H1 (cell line): ENCODE measurements around the gene MMP25. TPM values are rescaled to one million over a fixed set of nuclear protein-coding genes. Genes with fewer than 3 reads are reported as not detected.

Experiments
- ASH2L ChIP-seq: fragments of 200-600, 300-600 bp; sonication (generic); IDR thresholded peaks from one replicate; pipeline ENCODE4 v1.7.1; 2017; ENCODE audit warnings: low read length
- BCL11A ChIP-seq, 2 experiments: IDR thresholded peaks; one replicate each; pipeline ENCODE4 v1.6.1; 2011; ENCODE audit warnings: low read depth in 2 of 2, low read length in 2 of 2, mild to moderate bottlenecking in 2 of 2
- BRCA1 ChIP-seq: IDR thresholded peaks from 2 replicates; pipeline ENCODE4 v1.6.1; 2012; ENCODE audit warnings: low read depth, low read length, improper control_type of control experiment
- CBX5 ChIP-seq: fragments of 300-800, 300-1000 bp; sonication (generic); IDR thresholded peaks from 2 replicates; pipeline ENCODE4 v1.7.1; 2016; ENCODE audit warnings: antibody characterized with exemption, low read length, low read depth
- CEBPB ChIP-seq: IDR thresholded peaks from 2 replicates; pipeline ENCODE4 v1.6.1; 2012; ENCODE audit warnings: low read depth, low read length
- CHD1 ChIP-seq: IDR thresholded peaks from 2 replicates; pipeline ENCODE4 v1.6.1; 2012; ENCODE audit warnings: low read depth, low read length, improper control_type of control experiment
- CHD2 ChIP-seq: IDR thresholded peaks from 2 replicates; pipeline ENCODE4 v1.6.1; 2012; ENCODE audit warnings: low read length, improper control_type of control experiment
- CTBP2 ChIP-seq: IDR thresholded peaks from 2 replicates; pipeline ENCODE4 v1.7.0; 2011; ENCODE audit warnings: borderline replicate concordance, mild to moderate bottlenecking, moderate library complexity, mixed read lengths, low read length; ENCODE audit not compliant: insufficient read depth, insufficient read length
- EGR1 ChIP-seq: IDR thresholded peaks from 2 replicates; pipeline ENCODE4 v1.6.1; 2011; ENCODE audit warnings: low read depth, low read length, borderline replicate concordance
- EP300 ChIP-seq, 2 experiments: IDR thresholded peaks; 1 replicate in 1 of 2; 2 replicates in 1 of 2; pipeline ENCODE4 v1.6.1; 2011 to 2012; ENCODE audit warnings: low read depth in 2 of 2, low read length in 2 of 2, mild to moderate bottlenecking in 2 of 2, borderline replicate concordance in 1 of 2, inconsistent platforms in 1 of 2, moderate library complexity in 1 of 2
- GTF2F1 ChIP-seq: IDR thresholded peaks from 2 replicates; pipeline ENCODE4 v1.6.1; 2012; ENCODE audit warnings: low read depth, low read length, improper control_type of control experiment, borderline replicate concordance
- HDAC2 ChIP-seq, 2 experiments: fragments of 300-600 bp in 1 of 2; sonication (generic) in 1 of 2; IDR thresholded peaks; 2 replicates each; pipeline ENCODE4 v1.6.1; 2011 to 2012; ENCODE audit warnings: low read depth in 2 of 2, low read length in 2 of 2, mild to moderate bottlenecking in 2 of 2, moderate library complexity in 2 of 2, borderline replicate concordance in 1 of 2, inconsistent platforms in 1 of 2
- MAX ChIP-seq: IDR thresholded peaks from 2 replicates; pipeline ENCODE4 v1.6.1; 2012; ENCODE audit warnings: inconsistent platforms
- PHF8 ChIP-seq: fragments of 200-600 bp; sonication (generic); conservative IDR thresholded peaks from 2 replicates; pipeline ENCODE4 v1.7.1; 2012; ENCODE audit warnings: low read depth, mild to moderate bottlenecking, inconsistent platforms, low read length, moderate library complexity
- RBBP5 ChIP-seq: IDR thresholded peaks from 2 replicates; pipeline ENCODE4 v1.7.1; 2012; ENCODE audit warnings: low read depth, mild to moderate bottlenecking, inconsistent platforms, low read length, moderate library complexity, borderline replicate concordance
- RFX5 ChIP-seq: IDR thresholded peaks from 2 replicates; pipeline ENCODE4 v1.6.1; 2011; ENCODE audit warnings: low read depth, low read length, improper control_type of control experiment, borderline replicate concordance
- SAP30 ChIP-seq: fragments of 300-600 bp; sonication (generic); IDR thresholded peaks from 2 replicates; pipeline ENCODE4 v1.7.1; 2012; ENCODE audit warnings: low read length, moderate library complexity, mild to moderate bottlenecking, inconsistent platforms; ENCODE audit not compliant: insufficient read depth, insufficient replicate concordance
- SIRT6 ChIP-seq: IDR thresholded peaks from one replicate; pipeline ENCODE4 v1.7.1; 2012; ENCODE audit warnings: low read length, inconsistent platforms
- SUZ12 ChIP-seq: fragments of 200-600 bp; sonication (generic); IDR thresholded peaks from 2 replicates; pipeline ENCODE4 v1.6.1; 2012; ENCODE audit warnings: mild to moderate bottlenecking, inconsistent platforms, low read length, moderate library complexity, mixed read lengths
- TAF1 ChIP-seq: IDR thresholded peaks from 2 replicates; pipeline ENCODE4 v1.6.1; 2011; ENCODE audit warnings: mild to moderate bottlenecking, low read depth, low read length
- USF2 ChIP-seq: IDR thresholded peaks from 2 replicates; pipeline ENCODE4 v1.6.1; 2011; ENCODE audit warnings: low read length, improper control_type of control experiment
- YY1 ChIP-seq: IDR thresholded peaks from 2 replicates; pipeline ENCODE4 v1.6.1; 2011; ENCODE audit warnings: low read depth, mild to moderate bottlenecking, low read length
- ZNF274 ChIP-seq: IDR thresholded peaks from 2 replicates; pipeline ENCODE4 v1.7.0; 2012; ENCODE audit warnings: low read length, borderline replicate concordance; ENCODE audit errors: extremely low read depth
- polyA plus RNA-seq, 7 experiments: library from polyadenylated mRNA; depleted of rRNA in 3 of 7; stranded (reverse) in 5 of 7; unstranded in 2 of 7; fragments of >200 nt in 5 of 7; fragments of 200-250 nt in 2 of 7; gene quantifications; 1 replicate in 5 of 7; 2 replicates in 1 of 7; 4 replicates in 1 of 7; pipeline versions ENCODE4 v1.2.1 to v1.2.3, GENCODE V29; 2011 to 2013; ENCODE audit warnings: missing spikeins in 2 of 7, mixed read lengths in 2 of 7
- total RNA-seq: library from RNA; stranded (reverse); fragmentation: NEBNext Ultra II Directional; extraction: Animal tissue kit (Norgen Biotek cat#: 25700); gene quantifications from 2 replicates; pipeline ENCODE4 v1.2.1, GENCODE V29; 2021

The MMP25 gene
- total and polyA plus RNA-seq, 2 of the 8 experiments (the other 6 are each of a cell fraction or from before 2014, with no cell fraction given), result 7.7 to 26.7 TPM

- no peak for TF ChIP-seq CEBPB
- no peak for TF ChIP-seq SIRT6
- TF ChIP-seq MAX, result no peak; the same call in none of the 2 replicates
- TF ChIP-seq HDAC2 (IDR thresholded peaks at IDR 0.05; ENCODE audit: borderline replicate concordance in 1 of 2, low read depth in 2 of 2, low read length in 2 of 2), result no peak
- TF ChIP-seq CTBP2, result no peak
- peak in 1 of 2 experiments; percentile 73; a peak in 1 of 3 replicates for TF ChIP-seq EP300 (IDR thresholded peaks at IDR 0.05; ENCODE audit: borderline replicate concordance in 1 of 2, low read depth in 2 of 2, low read length in 2 of 2)
- TF ChIP-seq PHF8, result peak; percentile 97
- no peak for TF ChIP-seq SAP30
- peak; percentile 68 for TF ChIP-seq ASH2L
- no peak for TF ChIP-seq BCL11A (IDR thresholded peaks at IDR 0.05; ENCODE audit: low read depth in 2 of 2, low read length in 2 of 2)
- no peak for TF ChIP-seq RBBP5
- TF ChIP-seq CHD1, result no peak
- TF ChIP-seq SUZ12, result no peak
- TF ChIP-seq CBX5, result no peak
- no peak for TF ChIP-seq RFX5
- TF ChIP-seq GTF2F1, result peak; percentile 72; the same call in 1 of the 2 replicates
- TF ChIP-seq CHD2, result peak; percentile 39; the same call in 1 of the 2 replicates
- no peak for TF ChIP-seq BRCA1
- no peak for TF ChIP-seq EGR1
- TF ChIP-seq USF2, result no peak
- peak; percentile 97 for TF ChIP-seq TAF1
- no peak for TF ChIP-seq ZNF274
- no peak for TF ChIP-seq YY1
Observed at GRCh38 chr16:3017794-3018506, 28.4 kb upstream of the MMP25 start, which contains the start of gene CLDN6 (continued).
